Activated CD4-positive, alpha-beta T cell treated with anti-CD3 and anti-CD28 coated beads for 4 hours (primary cell): ENCODE data around the gene GYPE.
"Not testable (repeated sequence)": the region's sequence is repeated elsewhere in the genome, so short reads cannot be mapped to it uniquely, and the experiment has no call there.

Source experiments
- DNase-seq, 2 donors: peaks; one replicate each; pipeline ENCODE4 v3.0.0-alpha.2; 2020

GYPE gene

GRCh38 chr4:143862716-143863115 is 42.6 kb downstream of the GYPE start:
- DNase-seq = not testable (repeated sequence)

- no peak for DNase-seq
These were observed 46.9 kb downstream of the GYPE start for GRCh38 chr4:143858456-143858855.

- not testable (repeated sequence) for DNase-seq
These were observed 47.7 kb downstream of the GYPE start for GRCh38 chr4:143857391-143858336.

- not testable (repeated sequence) for DNase-seq
These were observed 49.3 kb downstream of the GYPE start for GRCh38 chr4:143856017-143856557.

- not testable (repeated sequence) for DNase-seq
These were observed 50.7 kb downstream of the GYPE start for GRCh38 chr4:143854645-143855044.

- not testable (repeated sequence) for DNase-seq
These were observed 56.1 kb downstream of the GYPE start for GRCh38 chr4:143849296-143849695.

- DNase-seq = not testable (repeated sequence)
These were observed 61.9 kb downstream of the GYPE start for GRCh38 chr4:143843506-143843832.

GRCh38 chr4:143842624-143843505 is 62.5 kb downstream of the GYPE start:
- DNase-seq = not testable (repeated sequence)

GRCh38 chr4:143839413-143839812 is 65.9 kb downstream of the GYPE start:
- DNase-seq = not testable (repeated sequence)

GRCh38 chr4:143834196-143834595 is 71.2 kb downstream of the GYPE start:
- DNase-seq = not testable (repeated sequence)

GRCh38 chr4:143833676-143834075 is 71.7 kb downstream of the GYPE start:
- not testable (repeated sequence) for DNase-seq

GRCh38 chr4:143830576-143830975 is 74.8 kb downstream of the GYPE start:
- DNase-seq = not testable (repeated sequence)

GRCh38 chr4:143829239-143829620 is 76.1 kb downstream of the GYPE start:
- DNase-seq = not testable (repeated sequence)
